Astrocyte (in vitro differentiated cells and primary cell): ENCODE measurements around the gene PYHIN1.

Experiments
- EZH2 ChIP-seq: IDR thresholded peaks from 2 replicates; pipeline ENCODE4 v1.6.1; 2012; ENCODE audit warnings: mild to moderate bottlenecking, low read length, inconsistent platforms; ENCODE audit not compliant: insufficient read depth
- TF ChIP-seq, protein P1 (sequence below): IDR thresholded peaks from 2 replicates; pipeline ENCODE4 v1.5.1; 2011; ENCODE audit warnings: low read depth, mild to moderate bottlenecking, inconsistent platforms, low read length, moderate library complexity; ENCODE audit not compliant: insufficient read depth

- TF ChIP-seq, protein P1, sequence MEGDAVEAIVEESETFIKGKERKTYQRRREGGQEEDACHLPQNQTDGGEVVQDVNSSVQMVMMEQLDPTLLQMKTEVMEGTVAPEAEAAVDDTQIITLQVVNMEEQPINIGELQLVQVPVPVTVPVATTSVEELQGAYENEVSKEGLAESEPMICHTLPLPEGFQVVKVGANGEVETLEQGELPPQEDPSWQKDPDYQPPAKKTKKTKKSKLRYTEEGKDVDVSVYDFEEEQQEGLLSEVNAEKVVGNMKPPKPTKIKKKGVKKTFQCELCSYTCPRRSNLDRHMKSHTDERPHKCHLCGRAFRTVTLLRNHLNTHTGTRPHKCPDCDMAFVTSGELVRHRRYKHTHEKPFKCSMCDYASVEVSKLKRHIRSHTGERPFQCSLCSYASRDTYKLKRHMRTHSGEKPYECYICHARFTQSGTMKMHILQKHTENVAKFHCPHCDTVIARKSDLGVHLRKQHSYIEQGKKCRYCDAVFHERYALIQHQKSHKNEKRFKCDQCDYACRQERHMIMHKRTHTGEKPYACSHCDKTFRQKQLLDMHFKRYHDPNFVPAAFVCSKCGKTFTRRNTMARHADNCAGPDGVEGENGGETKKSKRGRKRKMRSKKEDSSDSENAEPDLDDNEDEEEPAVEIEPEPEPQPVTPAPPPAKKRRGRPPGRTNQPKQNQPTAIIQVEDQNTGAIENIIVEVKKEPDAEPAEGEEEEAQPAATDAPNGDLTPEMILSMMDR: no peak
- no peak for TF ChIP-seq EZH2
These were observed 10.0 kb downstream of the PYHIN1 start for GRCh38 chr1:158941317-158941716.
